GM12801 (cell line): Measurements from ENCODE around the gene NRXN2.

Experiments
- TF ChIP-seq, protein P1 (sequence below): IDR thresholded peaks from one replicate; pipeline ENCODE4 v1.5.1; 2011; ENCODE audit warnings: control low read depth; ENCODE audit not compliant: insufficient read length; ENCODE audit errors: extremely low read depth

Gene NRXN2

DNA sequence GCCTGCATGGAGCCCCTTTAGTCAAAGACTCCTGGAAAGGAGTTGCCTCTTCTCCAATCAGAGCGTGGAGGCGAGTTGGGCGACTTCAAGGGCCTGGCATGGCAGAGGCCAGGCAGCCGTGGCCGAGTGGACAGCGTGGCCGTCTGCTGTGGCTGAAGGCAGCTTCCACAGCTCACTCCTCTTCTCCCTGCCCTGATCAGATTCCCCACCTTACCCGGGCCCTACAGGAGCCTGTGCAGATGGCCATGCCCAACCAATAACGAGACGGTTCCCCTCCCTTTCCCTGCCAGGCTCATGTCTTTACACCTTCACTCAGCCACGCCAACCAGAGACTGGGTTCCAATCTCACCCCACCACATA is 152.0 kb downstream of the NRXN2 start:
- TF ChIP-seq, protein P1, sequence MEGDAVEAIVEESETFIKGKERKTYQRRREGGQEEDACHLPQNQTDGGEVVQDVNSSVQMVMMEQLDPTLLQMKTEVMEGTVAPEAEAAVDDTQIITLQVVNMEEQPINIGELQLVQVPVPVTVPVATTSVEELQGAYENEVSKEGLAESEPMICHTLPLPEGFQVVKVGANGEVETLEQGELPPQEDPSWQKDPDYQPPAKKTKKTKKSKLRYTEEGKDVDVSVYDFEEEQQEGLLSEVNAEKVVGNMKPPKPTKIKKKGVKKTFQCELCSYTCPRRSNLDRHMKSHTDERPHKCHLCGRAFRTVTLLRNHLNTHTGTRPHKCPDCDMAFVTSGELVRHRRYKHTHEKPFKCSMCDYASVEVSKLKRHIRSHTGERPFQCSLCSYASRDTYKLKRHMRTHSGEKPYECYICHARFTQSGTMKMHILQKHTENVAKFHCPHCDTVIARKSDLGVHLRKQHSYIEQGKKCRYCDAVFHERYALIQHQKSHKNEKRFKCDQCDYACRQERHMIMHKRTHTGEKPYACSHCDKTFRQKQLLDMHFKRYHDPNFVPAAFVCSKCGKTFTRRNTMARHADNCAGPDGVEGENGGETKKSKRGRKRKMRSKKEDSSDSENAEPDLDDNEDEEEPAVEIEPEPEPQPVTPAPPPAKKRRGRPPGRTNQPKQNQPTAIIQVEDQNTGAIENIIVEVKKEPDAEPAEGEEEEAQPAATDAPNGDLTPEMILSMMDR = no peak

DNA sequence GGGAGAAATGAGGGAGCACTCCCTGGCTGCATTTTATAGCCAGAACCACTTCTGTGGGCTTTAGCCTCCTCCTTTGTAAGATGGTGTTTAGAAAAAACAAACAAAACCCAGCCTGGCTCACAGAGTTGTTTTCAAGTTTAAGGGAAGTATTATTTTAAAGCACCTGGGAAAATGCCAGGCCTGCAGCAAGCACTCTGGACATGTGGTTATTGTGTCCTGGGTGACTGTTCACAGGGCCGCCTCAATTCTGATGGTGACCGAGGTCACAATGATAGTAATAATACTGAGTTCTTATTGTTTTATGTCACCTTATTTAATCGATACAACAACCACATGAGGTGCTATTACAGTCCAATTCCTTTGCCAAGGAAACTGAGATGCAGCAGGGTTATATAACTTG is 152.7 kb downstream of the NRXN2 start:
- TF ChIP-seq, protein P1 = no peak

DNA sequence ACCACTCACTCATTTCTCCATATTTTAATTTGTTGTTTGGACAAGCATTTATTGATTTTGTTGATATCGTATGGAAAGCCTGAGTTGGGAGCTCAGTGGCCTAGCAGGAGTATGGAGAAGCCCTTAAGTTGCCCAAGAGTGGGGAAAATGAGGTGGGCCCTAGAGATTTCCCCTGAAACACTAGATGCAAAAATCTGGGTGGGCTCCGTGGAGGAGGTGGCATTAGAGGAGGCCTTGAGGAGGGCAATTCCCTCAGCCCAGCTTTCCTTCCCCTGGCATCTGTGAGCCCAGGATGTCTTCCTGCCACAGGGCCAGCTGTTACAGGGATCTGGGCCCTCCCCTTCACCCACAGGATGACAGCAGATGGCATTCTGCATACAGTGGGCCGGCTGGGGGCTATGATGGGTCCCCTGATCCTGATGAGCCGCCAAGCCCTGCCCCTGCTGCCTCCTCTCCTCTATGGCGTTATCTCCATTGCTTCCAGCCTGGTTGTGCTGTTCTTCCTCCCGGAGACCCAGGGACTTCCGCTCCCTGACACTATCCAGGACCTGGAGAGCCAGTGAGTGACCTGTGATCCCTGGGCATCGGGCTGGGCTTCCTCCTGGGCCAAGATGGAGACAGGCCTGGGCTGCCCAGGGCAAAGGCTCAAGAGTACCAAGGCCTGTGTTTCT is 153.6 kb downstream of the NRXN2 start:
- TF ChIP-seq, protein P1 = no peak

DNA sequence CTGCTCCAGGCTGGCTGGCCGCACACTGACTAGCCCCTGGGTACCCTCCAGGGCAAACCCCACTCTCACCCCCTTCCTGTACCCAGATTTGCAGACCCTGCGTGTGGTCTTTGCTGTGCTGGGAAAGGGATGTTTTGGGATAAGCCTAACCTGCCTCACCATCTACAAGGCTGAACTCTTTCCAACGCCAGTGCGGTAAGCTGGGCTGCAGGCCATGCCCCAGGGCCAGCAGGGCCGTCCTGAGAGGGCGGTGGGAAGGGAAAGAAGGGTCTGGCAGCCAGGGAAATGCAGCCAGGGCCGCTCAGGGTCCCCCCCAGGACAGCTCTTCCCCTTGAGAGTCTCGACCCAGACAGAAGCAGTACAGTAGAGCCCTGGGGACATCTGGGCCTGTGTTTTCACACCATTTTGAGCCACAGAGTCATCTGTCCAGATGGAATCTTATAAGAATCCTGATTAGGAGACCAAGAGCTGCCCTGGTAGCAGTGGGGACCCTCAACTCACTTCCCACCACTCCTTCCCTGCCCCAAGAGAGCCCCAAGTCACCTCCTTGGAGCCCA is 154.3 kb downstream of the NRXN2 start:
- TF ChIP-seq, protein P1 = no peak

DNA sequence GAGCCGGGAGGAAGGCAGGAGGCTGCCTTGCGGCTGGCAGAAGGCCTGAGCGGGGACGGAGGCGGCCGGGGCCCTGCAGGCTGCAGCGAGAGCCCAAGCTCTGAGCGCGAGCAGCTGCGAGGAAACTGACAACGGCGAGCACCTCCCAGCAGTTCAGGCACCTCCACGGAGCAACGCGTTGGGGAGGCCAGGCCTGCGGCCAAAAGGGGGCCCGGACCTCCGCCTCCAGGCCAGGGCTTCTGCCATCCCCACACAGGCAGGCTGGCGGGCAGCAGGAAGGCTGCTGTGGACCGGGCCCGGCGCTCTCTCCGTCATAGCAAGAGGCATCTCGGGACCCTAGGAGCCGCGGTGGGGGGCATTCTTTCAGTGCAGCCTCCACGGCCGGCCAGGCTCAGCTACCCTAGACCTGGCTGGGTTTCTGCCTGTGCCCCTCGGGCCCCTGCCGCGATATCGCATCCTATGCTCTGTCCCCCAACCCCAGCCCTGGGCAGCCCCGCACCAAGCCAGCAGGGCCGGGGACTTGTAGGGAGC is 154.9 kb downstream of the NRXN2 start:
- TF ChIP-seq, protein P1 = no peak

DNA sequence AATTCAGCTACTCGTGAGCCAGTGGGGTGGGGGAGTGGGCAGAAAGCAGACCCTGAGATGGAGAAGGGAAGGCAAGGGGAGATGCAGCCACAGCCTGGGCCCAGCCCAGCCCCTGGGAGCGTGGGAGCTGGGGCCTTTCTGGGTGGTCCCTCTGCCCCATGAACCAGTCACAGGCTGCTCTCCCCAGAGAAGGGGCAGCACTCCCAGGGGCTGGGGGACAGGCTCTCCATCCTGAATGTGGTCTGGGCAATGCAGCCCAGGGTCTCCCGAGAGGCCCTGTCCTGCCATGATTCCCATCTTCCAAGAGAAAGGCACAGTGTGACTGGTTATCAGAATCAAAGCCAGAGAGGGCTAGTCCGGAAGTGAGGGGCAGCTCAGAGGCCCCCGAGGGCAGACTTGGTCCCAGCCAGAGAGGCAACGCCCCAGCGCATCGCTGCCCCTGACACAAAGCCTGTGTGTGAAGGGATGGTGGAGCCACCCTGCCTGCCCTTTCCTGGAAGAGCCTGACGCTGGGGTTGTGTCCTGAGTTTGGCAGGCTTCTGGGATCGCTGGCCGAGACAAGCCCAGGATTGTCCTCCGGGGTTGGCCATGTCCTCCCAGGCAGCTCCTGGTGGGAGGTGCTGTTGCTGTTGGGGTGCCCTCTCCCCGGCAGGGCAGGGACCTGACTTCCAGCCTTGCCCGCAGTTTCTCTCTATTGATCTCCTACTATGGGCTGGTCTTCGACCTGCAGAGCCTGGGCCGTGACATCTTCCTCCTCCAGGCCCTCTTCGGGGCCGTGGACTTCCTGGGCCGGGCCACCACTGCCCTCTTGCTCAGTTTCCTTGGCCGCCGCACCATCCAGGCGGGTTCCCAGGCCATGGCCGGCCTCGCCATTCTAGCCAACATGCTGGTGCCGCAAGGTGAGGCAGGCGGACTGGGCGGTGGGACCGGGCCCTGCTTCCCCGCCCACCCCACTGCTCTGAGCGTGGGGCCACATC is 155.8 kb downstream of the NRXN2 start:
- TF ChIP-seq, protein P1 = no peak

DNA sequence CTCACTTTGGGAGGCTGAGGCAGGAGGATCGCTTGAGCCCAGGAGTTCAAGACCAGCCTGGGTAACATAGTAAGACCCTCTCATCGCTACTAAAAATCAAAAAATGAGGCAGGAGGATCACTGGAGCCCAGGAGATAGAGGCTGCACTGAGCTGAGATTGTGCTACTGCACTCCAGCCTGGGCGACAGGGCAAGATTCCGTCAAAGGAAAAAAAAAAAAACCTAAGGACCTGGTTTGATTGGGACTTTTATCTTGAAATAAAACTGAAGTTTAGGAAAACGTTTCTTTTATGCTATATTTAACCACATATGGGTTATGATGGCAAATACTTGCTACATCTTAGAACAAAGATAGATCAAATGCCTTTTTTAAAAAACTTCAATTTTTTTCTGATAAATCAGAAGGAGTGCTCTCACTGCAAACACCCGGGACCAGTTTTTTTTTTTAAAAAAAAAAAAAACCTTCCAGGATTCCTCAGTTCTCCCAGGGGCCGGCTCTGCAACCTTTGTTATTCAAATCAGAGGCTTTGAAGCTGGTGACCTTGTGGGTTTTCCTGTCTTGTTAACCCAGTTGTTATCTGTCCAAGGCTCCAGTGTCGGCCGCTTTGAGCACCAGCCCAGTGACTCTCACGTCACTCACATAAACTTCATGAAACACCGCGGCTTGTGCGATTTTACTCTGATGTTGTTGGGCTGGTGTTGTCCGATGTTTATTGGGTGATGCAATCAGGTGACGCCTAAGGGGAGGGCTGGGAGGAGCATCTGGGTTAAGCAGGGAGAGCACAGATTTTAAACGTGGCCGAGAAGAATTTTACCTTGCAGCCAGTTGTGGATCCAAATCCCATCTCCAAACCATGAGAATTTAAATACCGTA is 156.7 kb downstream of the NRXN2 start:
- TF ChIP-seq, protein P1 = no peak
